Pons (tissue), 1 donor: ENCODE measurements around the gene PAK4.

Experiments used
- DNase-seq: peaks from one replicate; pipeline ENCODE4 v3.0.0-alpha.2; 2016; ENCODE audit warnings: low spot score

PAK4 gene

DNA sequence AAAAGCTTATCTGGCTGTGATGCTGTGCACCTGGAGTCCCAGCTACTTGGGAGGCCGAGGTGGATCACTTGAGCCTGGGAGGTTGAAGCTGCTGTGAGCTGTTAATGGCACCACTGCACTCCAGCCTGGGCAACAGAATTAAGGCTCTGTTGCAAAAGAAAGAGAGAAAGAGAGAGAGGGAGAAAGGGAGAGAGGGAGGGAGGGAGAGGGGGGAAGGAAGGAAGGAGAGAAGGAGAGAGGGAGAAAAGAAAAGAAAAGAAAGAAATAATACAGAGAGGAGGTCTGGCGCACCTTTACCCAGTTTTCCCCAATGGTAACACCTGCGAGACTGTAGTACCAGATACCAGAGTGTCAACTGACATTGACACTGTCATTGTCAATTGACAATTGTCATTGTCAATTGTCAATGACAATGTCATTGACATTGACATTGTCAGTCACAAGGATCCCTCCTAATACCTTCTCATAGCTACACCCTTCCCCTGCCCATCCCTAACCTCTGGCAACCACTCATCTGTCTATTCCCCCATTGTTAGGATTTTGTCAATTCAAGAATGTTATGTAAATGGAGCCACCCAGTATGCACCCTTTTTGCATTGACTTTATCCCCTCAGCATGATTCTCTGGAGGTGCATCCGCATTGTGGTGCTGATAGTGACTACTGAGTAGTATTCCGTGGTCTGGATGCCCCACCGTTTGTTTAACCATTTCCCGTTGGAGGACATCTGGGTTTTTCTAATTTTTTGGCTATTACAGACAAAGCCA, 21.3 kb downstream of the PAK4 start:
- DNase-seq = no peak

DNA sequence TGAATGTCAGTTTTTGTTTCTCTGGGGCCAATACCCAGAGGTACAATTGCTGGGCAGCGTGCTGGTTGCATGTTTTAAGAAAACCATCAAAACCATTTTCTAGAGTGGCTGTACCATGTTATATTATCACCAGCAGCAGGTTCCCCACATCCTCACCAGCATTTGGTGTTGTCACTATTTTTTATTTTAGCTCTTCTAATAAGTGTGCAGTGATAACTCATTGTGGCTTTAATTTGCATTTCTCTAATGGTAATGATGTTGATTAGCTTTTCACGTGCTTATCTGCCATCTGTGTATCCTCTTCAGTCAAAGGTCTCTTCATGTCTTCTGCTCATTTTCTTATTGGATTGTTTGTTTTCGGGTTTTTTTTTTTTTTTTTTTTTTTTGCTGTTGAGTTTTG, 21.9 kb downstream of the PAK4 start:
- DNase-seq = no peak

DNA sequence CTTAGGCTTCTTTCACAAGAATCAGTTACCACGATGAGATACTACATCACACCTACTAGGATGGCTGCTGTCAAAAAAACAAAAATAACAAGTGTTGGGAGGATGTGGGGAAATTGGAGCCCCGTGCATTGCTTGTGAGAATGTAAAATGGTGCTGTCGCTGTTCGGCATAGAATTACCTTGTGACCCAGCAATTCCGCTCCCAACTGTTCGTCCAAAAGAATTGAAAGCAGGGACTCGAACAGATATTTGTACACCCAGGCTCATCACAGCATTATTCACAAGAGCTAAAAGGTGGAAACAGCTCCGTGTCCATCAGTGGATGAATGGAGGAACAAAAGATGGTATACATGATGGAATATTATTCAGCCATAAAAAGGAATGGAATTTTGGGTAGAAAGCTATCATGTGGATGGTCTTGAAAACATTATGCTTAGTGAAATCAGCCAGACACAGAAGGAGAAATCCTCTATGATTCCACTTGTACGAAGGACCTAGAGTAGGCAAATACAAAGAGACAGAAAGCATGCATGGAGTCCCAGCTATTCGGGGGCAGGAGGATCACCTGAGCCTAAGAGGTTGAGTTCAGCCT, 23.4 kb downstream of the PAK4 start:
- DNase-seq = no peak

DNA sequence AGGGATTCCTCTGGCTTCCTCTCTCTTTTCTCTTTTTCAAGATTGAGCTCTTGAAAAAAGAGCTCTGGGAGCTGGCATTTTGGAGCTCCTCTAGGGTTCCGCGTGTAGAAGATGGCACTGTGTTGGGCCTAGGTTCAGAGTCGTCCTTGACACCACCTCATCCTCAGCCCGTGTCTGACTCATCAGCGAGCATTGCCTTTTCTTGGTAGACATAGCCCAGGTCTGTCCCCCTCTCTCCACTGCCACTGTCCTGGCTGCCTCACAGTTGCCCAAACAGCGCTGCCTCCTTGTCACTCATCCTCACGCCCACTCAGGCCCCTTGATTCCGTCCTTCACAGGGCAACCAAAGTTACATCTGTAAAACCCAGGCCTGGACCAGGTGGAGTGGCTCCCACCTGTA, 24.6 kb downstream of the PAK4 start:
- DNase-seq = no peak

DNA sequence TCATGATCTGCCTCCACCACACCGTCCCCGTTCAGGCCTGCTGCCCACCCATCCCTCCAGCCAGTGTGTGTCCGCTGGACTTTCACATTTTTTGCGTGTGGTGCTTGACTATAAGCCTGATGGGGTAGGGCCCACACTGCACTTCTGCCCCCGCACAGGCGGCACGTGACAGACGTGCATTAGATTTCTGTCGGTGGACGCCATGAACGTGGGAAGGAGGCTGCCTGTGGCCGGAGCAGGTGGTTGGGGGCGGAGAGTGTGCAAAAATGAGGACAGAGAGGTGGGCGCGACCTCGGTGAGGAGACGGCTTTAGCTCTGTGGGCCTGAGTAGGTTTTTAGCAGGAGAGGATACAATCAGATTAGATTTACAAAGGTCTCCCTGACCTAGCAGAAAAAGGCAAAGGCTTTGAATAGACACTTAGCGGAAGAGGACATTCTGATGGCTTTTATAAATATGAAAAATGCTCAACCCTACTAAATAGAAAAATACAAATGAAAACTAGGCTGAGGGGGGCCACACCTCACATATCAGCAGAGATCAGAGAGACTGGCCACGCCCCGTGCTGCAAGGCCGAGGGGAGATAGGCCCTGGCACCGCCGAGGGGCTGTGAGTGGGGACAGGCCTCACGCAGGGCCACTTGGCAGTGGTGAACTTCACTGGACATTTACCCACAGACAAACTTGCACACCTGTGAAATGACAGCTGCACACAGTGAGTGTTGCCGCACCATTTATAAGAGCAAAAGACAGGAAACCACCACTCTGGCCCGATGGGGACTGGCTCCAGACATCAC, 25.4 kb downstream of the PAK4 start:
- no peak for DNase-seq

DNA sequence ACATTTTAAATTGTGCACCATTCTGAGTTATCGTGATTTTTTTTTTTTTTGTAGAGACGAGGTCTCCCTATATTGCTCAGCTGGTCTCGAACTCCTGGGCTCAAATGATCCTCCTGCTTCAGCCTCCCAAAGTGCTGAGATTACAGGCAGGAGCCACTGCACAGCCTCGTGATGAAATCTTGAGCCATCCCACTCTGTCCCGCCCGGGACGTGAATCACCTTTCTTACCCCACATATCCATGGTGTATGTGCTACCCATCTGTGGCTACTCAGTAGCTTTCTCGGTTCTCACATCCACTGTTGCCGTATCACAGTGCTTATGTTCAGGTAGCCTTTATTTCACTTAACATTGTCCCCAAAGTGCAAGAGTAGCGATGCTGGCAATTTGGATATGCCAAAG, 26.5 kb downstream of the PAK4 start:
- DNase-seq = no peak

DNA sequence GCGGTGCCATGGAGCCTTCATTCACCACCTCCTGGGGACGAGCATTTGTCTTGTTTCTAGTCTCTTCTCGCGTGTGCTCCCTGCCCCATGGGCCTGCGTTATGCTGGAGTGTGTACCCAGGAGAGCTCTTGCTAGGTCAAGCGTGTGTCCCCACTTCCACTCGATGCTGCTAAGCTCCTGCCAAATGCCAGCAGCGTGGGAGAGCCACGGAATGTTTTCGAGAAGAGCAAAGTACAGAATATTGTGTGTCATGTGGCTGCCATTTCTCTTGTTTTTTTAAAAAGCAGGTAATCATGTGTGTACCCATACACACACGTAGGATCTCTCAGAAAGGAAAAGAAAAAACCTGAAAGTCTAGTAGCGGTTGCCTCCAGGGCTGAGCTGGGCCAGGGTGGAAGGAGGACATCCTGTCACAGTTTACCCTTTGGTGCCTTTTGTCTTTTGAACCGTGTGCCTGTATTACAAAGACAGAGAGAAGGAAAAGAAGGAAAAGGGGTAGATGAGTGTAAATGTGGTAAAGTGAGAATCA, 28.6 kb downstream of the PAK4 start:
- no peak for DNase-seq

DNA sequence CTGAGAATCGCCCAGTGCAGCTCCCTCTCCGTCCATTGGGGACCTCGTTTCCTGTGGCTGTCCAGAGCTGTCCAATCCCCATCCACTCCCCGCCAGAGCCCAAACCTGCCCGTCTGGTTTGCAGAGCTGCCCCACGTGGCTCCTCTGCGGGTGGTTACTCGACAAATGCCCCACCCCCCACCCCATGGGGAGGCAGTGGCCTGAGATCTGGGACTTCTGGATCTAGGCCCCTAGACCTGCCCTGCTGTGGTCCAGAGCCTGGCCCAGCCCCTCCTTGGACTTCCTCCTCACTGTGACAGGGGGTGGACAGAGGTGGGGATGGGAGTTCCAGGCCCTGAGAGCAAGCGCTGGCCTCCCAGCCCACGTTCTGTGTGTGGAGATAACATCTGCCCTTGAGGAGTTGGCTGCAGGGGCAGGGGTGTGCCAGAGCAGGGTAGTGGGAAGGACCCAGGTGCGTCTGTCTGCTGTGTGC, 29.1 kb downstream of the PAK4 start:
- DNase-seq = no peak

DNA sequence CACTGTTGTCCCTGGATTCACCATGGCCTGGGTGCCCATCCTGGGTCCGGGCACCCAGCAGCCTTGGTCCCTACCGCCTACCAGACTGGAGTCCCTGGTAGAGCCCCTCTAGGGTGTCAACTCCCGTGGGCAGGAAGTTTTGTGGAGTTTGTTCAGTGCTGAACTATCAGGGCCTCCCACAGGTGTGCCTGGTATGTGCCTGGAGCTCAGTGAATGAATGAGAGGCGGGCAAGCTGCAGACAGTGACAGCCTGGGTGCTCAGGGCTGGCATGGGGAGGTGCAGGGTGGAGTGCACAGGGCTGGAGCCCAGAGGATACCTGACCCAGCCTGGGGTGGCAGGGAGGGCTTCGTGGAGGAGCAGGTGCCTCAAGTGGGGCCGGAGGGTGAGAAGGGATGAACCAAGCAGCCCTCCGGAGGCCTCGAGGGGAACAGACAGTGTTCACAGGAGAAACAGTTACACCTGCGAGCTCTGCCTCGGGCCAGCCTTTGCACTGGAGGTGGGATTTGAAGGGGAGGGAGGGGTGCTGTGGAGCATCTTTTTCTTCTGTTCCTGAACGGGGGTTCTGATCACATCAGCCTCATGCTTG, 29.6 kb downstream of the PAK4 start:
- DNase-seq = no peak

DNA sequence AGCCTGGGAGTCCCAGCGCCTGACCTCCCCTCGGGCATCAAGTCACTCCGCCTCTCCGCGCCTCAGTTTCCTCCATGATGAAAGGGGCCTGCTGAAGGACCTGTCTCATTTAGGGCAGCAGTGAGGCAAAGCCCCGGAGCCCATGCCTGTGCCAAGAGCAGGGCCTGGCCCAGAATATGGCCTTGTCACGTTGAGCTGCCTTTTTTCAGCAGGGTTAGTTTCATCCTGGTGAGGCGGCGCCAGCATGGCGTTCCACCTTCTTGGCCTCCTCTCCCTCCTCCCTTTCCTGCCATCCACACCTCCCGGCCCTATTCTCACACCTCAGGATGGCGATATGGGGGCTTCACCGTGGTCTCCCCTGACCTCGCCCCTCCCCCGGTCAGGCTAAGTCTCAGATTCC, 30.2 kb downstream of the PAK4 start:
- DNase-seq = no peak

DNA sequence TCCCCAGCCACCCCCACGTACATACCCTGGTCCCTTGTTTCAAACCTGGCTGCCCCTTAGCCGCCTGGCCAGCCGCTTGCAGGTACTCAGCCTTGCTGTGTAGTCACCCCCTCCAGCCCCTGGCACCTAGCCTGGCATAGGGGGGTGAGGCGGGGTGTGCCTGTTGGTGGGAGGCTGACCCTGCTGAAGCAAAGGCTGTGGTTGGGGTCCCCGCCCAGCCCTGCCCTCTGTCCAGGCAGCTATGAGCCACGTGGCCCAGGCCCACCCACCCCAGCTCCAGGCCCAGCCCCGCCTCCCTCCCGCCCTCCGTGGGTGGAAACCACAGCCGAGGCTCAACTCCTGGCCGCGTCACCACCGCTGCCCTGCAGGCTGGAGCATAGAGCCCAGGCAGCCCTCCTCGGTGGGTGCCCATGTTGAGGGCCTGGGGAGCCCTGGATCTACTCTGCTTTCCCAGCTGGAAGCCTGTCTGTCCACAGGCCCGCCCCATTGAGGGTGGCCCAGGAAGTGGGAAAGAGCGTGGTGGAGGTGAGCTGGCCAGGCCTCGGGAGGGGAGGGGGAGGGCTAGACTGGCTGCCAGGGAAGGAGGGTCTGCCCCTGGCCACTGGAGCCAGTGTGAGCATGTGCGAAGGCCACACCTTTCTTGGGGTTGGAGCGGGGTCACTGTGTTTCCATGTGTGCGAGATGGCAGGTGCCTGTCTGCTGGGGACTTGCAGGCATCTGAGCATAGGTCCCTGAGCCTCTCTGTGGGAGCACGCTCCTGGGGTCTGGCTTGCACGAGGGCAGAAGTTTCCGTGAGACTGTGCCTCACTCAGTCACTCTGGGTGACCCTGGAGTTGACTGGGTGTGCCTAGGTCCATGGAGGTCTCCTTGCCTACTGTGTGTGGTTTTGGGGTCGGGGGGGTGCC, 31.0 kb downstream of the PAK4 start:
- DNase-seq = no peak

DNA sequence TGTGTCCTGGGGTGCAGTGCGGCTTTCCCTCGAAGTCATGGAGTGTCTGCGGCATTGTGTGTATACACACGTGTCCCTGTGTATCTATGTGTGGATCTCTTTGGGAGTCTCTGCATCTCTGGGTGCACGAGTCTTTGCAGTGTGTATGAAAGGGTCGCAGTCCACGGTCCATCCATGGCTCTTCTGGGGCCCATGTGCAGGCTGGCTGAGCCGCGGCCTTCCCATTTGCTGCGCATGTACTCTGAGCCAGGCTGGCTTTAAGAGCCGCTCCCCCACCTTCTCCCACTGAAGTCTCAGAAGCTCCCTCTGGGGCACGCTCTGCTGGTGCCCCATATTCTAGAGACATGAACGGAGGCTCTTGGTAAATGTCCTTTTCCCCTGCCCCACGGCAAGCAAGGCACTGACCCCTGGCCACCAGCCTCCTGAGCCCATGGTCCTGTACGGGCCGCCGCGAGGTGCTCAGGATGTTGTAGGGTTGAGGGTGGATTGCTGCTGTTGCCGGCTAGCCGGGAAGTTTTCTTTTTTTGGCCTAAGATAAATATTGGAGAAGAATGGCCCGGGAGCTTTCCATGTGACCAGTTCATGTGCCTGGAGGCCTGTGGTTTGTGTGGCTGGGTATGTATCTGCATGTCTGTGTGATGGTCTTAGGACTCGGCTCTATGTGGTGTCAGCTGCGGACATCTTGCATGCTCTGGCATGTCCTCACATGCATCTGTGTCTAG, 31.9 kb downstream of the PAK4 start:
- DNase-seq = no peak

DNA sequence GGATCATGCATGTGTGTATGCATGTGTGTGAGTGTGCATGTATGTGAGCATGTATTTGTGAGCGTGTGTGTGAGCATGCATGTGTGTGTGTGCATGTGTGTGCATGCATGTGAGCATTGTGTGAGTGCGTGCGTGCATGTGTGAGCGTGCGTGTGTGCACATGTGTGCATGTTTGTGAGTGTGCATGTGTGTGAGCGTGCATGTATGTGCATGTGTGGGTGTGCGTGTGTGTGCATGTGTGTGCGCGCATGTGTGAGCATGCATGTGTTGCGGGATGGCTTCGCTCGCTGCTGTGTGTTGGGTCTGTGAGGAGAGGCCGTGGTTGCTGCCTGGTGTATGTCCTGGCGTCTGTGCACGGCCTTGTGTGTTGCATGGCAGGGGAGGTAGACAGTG, 32.4 kb downstream of the PAK4 start:
- no peak for DNase-seq

DNA sequence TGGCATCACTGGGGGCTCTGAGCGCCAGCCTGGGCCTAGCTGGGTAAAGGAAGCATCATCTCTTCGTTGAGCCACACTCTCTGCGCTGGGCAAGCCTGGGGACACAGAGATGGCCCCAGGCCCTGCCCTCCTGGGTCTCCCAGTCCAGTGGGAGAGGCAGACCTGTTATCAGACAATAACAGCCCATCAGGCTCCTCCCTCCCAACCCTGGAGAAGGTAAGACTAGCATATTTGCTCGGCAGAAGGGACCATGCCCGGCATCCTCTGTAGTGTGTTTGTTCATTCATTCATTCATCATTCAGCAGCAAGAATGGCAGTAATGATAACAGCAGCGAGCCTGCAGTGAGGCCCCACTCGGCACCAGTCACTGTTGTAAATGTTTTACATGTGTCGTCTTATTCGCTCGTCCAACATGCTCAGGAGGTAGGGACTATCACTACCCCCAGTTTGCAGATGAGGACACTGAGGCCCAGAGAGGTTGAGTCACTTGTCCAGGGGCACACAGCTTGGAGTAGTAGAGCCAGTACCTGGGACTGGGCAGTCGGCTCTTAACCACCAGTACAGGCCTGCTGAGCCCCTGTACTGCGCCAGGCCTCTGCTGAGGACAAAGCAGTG, 33.2 kb downstream of the PAK4 start:
- DNase-seq = no peak

DNA sequence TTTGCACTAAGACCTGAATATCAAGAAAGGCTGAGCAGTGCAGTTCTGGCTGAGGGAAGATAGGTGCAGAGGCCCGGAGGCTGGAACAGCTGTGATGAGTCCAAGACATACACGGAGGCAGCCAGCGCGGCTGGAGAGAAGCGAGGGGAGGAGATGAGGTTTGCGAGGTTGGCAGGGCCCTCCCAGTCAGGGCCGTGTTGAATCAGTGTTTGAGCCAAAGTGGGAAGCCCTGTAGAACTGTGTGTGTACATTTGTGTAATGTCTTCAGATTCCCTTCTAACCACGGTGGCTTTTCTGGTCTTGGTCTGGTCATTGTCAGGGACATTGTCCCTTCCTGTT, 34.9 kb downstream of the PAK4 start:
- DNase-seq = no peak

DNA sequence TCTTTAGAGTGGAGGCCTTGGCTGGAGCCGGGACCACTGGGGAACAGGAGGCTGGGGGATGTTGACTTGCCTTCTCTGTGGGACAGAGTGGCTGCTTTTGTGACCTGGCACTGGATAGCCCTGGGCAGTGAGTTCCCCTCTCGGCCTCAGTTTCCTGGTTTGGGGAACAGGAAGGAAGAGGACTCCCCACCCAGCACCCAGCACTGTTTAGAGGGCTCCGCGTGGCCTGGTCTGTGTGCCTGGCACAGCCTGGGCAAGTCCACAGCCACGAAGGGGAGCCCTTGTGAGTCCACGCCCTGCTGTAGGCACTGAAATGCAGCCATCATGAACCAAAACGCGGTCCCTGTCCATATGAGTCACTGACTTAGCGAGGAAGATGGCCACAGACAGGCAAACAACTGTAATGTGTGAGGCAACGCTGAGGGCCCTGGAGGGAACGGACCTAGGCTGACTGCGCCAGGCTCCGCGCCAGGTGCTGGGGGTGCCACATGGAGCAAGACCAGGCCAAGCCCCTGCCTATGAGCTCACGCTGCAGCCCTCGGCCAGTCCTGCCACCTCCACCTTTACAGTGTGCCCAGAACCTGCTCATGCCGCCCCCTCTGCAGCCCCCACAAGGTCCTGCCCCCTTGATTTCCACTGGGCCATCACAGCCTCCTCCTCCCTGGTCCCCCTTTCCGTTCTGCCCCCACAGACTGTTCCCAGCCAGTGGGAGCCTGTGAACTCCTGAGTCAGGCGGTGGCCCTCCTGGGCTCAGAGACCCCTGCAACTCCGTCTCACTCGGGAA, 35.5 kb downstream of the PAK4 start:
- DNase-seq = no peak

DNA sequence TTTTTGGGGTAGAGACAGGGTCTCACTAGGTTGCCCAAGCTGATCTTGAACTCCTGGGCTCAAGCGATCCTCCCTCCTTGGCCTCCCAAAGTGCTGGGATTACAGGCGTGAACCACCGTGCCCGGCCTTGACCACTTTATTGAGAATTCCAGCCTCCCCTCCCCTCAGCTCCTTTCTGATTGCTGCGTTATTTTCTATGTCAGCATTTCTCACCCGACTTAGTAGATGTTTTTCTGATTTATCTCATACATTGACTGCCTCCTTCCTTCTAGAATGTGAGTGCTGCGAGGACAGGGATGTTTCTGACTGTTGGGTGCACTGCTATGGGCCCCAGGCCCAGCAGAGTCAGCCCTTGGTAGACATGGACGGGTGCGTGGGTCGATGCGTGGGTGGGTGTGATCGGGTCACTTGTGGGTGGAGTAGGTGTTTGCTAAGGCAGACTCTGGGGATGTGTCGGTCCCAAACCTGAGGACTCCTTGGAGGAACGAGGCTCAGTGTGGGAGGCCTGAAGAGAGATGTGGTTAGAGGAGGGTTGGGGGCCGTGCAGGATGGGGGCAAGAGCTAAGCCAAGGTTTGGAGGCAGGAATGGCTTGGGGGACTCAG, 37.0 kb downstream of the PAK4 start:
- DNase-seq = no peak

DNA sequence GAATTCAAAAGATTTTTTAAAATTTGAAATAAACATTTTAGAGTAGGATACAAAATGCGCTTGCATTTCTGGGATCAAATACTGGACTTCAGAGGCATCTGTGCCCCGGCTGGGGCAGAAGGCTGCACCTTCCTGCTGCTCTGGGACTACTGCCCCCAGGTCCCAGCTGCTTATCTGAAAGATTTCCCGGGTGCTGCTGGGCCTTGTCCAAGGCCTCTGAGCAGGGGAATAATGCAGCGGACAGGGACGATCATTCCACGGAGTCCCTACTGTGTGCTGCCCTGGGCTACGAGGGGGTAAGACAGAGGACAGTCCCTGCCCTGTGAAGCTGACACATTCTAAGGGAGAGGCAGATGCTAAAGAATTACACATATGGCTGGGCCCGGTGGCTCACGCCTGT, 38.0 kb downstream of the PAK4 start:
- no peak for DNase-seq

DNA sequence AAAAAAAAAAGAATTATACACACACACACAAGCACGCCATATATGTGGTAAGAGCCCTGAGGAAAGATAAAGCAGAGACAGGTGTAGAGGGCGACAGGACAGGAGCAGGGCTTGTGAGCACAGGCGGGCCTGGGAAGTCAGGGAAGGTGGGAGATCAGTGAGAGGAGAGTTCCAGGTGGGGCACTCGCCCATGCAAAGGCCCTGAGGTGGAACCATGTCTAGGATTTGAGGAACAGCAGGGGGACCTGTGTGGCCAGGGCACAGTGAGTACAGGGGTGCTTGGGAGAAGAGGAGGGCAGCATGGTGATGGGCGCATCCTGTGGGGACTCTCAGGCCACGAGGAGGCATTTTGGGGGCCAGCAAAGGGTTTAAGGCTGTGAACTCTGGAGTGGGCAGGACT, 38.7 kb downstream of the PAK4 start:
- DNase-seq = no peak
